GM04504 (cell line): ENCODE measurements around the gene SLC29A3.
"Not testable (repeated sequence)": the region's sequence is repeated elsewhere in the genome, so short reads cannot be mapped to it uniquely, and the experiment has no call there.

Source experiments
- DNase-seq: peaks from one replicate; pipeline ENCODE4 v3.0.0-alpha.2; 2012; ENCODE audit warnings: low read depth

Gene SLC29A3

GRCh38 chr10:71319042-71319799 lies at the start of gene SLC29A3:
TSS of gene SLC29A3 (plus strand) at chr10:71319259. CDS start at chr10:71319310, 51 bp downstream.
- peak; percentile 60 for DNase-seq

GRCh38 chr10:71269301-71270288 lies 49.5 kb upstream of the SLC29A3 start:
- no peak for DNase-seq

- peak; percentile 73 for DNase-seq
These were observed 48.5 kb upstream of the SLC29A3 start for GRCh38 chr10:71270301-71271220.

DNA sequence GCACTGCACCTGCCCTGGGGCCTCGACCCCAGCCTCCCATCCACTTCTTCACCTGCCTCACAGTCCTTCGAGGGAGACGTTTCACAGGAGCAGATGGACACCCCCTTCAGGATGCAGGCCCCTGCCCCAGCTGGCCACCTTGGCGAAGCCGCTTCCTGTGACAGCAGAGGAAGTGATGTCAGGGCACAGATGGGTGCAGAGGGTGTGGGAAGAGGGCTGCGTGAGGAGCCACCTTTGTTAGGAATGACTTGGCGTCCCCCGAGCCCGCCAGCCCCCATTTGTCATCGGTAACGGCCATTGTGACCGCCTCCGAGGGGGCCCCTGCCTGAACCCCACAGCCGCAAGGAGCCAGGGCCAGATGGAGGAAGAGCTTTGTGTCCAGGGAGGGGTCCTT lies 47.4 kb upstream of the SLC29A3 start:
- no peak for DNase-seq

- DNase-seq: peak; percentile 68
These were observed 46.8 kb upstream of the SLC29A3 start for GRCh38 chr10:71272056-71272771.

DNA sequence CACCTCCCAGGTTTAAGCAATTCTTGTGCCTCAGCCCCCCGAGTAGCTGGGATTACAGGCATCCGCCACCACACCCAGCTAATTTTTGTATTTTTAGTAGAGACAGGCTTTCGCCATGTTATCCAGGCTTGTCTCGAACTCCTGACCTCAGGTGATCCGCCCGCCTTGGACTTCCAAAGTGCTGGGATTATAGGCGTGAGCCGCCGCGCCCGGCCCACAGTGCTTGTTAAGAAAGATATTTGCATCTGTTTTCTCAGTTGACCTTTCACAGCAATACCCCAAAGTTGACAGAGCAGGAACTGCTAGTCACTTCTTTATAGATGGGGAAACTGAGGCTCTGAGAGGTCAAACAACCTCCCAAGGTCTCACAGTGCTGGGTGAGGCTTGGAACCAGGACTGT lies 46.1 kb upstream of the SLC29A3 start:
- DNase-seq: not testable (repeated sequence)

- no peak for DNase-seq
These were observed 45.6 kb upstream of the SLC29A3 start for GRCh38 chr10:71273506-71273905.

DNA sequence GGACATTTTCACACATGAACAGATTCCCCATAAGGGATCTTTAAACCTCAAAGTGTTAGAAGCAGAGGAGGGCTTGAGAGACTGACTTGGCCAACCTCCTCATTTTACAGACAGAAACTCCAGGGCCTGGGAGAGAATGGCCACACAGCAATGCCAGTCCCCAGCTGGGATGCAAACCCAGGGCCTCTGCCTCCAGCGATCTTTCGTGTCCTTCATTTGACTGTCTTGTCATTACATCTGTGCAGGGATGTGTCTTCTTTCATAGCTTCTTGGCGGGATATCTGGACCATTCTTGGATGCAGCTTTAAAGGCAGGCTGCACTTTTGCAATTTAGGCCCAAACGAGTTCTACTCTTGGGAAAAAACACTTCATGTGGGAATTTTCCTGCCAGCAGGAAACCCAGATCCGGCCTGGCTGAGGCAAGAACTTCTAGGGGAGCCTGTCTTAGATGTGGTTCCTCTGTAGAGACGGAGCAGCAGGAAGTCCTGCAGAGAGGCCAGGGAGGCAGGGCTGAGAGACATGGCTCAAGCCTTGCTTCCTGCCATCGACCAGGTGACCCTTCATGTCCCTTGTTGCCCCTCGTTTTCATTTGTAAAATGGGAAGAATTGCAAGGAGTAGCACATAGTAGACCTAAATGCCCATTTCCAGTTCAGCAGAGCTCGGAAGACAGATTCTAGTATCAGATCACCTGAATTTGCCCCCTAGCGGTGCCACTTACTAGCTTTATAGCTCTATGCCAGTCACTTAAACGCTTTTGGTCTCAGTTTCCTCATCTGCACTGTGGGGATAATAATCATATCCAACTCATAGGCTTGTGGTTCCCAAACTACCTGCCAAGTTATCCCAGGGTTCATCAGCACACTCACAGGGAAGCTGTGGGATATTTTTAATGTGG lies 43.9 kb upstream of the SLC29A3 start:
- DNase-seq: no peak

DNA sequence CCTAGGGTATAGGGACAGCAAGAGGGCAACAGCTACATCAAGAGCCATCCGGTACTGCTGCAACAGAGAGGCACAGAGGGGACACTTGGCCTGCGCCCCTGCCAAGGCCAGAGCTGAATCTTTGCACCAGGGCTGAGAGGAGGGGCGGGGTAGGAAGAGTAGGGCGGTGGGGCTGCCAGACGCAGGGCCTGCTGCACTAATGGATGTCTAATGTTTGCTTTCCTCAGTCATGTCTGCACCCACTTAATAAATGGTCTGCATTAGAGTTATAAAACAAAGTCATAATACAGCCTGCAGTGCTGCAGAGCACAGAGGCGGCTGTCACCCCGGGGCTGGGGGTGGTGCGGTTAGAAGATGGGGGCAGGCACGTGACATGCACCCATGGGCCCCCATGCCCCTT lies 42.2 kb upstream of the SLC29A3 start:
- DNase-seq: no peak

DNA sequence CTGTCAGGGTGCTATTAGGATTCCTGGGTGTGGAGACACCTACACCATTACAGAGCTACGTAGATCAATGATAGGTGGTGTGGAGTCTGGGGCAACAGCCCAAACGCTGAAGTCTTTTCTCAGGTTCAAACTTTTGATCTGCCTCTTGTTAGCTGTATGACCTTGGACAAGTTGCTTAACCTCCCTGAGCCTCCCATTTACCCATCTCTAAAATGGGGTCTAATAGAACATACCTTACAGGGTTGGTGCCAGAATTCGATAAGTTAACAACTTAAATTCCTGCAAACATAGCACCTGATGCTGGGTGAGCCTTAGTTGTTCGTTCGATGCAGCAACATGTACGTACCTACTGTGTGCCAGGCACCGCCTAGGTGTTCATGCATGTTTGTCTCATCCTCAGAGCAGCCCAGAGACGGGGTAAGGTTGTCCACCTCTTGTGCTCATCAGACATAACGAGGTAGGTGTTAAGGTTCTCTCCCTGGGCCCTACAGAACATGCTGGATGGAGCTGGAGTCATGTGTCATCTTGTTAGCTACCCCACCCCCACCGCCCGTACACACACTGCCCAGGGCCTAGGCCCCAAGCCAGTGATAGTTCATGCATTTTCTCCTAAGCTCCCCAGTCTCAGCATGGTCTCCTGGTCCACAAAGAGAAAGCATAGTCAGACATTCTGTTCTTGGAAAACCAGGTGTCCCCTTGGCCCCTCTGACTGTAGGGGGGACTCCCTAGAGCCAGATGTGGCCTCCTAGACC lies 41.0 kb upstream of the SLC29A3 start:
- DNase-seq: no peak

DNA sequence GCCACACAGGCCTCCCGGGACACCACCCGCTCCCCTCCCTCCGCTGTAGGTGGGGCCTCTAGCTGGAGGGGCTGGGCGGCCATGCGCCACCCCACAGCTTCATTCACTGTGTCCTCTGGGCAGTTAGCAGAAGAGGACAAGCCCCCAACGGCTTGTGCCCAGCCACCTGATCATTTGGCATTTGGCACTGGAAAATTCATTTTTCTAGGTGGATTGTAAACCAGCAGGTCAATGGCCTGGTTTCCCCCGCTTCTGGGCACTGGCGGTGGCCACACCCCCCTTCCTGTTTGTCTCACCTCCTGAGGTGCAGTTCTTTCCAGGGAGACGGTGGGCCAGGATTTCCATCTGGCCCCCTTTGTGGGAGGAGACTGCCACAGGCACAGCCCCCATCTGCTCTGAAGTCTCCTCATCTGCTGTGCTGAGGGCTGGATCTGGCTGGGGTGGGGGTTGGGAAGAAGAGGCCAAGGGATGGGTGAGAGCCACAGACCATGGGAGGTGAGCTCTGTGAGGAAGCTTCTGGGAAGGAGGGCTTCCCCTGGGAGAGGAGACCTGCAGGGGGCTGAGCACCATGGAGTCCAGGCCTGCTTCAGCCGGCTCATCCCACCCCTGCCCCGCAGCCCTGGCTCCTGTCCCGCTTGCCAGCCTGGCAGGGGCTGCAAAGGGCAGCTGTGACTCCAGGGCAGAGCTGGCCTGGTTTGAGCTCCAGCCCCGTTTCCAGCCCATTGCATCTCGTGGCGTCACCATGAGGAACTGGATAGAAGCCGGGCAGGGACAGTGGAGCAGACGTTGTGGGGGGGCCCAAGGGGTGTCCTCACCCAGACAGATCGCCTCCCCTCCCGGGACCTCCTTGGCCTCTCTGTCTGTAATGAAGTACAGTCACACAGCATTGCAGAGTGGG lies 40.1 kb upstream of the SLC29A3 start:
- no peak for DNase-seq

- DNase-seq: no peak
These were observed 39.4 kb upstream of the SLC29A3 start for GRCh38 chr10:71279590-71280170.

DNA sequence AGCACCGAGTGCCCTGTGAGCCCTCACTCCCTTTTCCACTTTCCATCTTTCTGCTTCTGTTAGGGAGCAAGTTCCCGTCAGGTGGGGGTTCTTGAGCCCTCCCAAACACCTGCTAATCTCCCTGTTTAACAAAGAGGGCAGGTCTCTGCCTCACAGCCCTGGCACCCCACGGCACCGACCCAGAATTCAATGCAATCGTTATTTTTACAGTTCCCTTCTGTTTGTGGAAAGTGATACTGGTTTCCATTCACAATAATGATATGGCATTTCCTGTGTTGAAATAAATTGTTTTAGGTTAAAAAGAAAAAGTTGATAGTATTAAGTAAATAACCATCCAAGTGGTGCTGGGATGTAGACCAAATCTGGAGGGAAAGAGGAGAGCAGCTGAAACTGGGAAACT lies 38.8 kb upstream of the SLC29A3 start:
- no peak for DNase-seq

- DNase-seq: no peak
These were observed 38.2 kb upstream of the SLC29A3 start for GRCh38 chr10:71280825-71281224.

DNA sequence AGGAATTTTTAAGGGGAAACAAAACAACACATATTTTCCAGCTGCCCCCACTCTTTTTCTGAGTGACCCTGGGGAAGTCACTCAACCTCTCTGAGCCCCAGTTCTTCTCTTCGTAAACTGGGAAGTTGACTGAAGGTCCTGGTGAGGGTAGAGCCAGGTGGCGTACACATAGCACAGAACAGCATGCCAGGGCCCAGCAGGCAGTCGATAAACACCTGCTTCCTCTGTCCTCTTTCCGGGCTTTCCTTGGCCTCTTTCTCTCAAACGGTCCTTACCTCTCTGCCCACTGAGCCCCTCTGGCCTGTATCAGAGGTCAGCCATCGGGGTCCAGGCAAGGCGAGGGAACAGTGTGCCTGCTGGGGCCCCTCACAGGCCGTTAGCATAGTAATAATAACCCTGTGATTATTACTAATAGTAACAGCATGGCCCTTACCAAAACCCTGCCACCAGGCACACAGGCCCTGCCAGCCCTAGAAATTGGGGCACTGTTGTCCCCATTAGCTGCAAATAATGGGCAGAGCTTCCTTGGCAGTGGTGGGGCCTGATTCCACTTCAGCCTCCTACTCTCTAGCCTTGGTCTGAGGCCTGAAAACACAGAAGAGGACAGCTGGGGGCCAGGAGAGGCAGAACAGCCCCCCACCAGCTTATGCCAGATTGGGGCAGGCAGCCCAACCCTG lies 37.3 kb upstream of the SLC29A3 start:
- DNase-seq: no peak

DNA sequence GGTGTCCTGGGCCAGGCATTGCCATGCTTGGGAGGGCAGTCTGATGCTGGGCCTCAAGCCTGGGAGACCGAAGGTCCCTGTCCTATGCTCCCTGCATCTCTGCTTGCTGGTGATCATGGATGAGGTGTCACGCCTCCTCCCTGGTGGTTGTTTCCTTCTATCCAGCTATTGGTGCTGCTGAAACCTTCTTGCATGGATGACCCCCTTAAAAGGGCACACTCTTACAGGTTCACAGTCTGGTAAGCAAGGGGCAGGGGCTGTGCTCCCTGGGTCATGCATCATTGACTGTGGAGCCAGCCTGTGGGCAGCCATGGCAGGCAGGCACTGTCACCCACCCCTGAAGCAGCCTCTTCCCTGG lies 36.8 kb upstream of the SLC29A3 start:
- no peak for DNase-seq

DNA sequence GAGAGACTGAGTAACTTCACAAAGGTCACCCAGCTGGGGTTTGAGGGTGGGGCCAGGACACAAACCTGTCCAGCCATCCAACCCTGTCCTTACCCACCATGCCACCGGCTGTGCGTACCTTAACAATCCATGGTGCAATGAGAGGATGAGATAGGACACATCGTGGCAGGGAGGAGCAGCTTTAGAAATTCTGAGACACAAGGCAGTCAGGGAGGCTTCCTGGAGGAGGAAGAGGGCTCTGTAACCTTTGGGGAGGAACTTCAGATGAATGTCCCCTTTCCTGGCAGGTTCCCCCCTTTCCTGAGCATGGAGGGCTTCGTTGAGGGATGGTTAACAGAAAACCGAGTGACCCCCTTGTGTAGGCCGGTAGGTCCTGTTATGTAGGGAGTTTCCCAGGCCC lies 35.6 kb upstream of the SLC29A3 start:
- DNase-seq: no peak

DNA sequence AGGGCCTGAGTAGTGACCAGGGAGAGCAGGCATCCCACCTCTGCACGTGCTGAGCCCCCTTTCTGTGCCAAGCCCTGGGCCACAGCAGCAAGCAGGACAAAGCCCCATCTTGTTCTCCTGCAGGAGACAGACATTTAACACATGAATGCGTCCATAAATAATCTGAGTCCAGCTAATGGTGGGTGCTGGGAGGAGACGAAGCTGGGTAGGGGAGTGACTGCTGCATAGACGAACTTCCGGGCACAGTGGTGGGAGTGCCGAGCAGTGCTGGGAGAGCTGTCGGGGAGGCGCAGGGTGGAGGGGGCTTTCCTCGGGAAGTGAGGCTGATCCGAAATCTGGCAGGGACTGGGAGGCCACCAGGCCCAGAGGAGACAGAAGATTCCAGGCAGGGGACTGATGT lies 35.2 kb upstream of the SLC29A3 start:
- DNase-seq: no peak
